Activated naive CD8-positive, alpha-beta T cell treated with anti-CD3 and anti-CD28 coated beads, Interleukin-2, amount 50 U/mL, for 24 hours (primary cell): ENCODE measurements around the gene BBS9.
A peak's percentile ranks its signal among the peaks of the same experiment; 100 is the strongest.

Experiments used
- ATAC-seq: fragments of 150-1000 bp; cut with Tn5 transposase; one replicate; pipeline ENCODE4 v1.10.0; 2021
- DNase-seq: peaks from one replicate; pipeline ENCODE4 v3.0.0; 2021
- H3K27ac Mint-ChIP-seq: one replicate; pipeline ENCODE4 v1.8.0; 2021; ENCODE audit warnings: mild to moderate bottlenecking, mixed read lengths
- H3K27me3 Mint-ChIP-seq: one replicate; pipeline ENCODE4 v1.8.0; 2021; ENCODE audit warnings: mixed read lengths
- H3K36me3 Mint-ChIP-seq: one replicate; pipeline ENCODE4 v1.8.0; 2021; ENCODE audit warnings: low read depth, mixed read lengths
- H3K4me1 Mint-ChIP-seq: one replicate; pipeline ENCODE4 v1.8.0; 2021; ENCODE audit warnings: mixed read lengths
- H3K4me3 Mint-ChIP-seq: one replicate; pipeline ENCODE4 v1.8.0; 2021; ENCODE audit warnings: mild to moderate bottlenecking, moderate library complexity, mixed read lengths
- H3K9me3 Mint-ChIP-seq: one replicate; pipeline ENCODE4 v1.8.0; 2021; ENCODE audit warnings: mixed read lengths

BBS9 gene

GRCh38 chr7:33108554-33109004 is 20.8 kb upstream of the BBS9 start:
- Mint-ChIP-seq H3K27ac (peak overlapping the region; percentile 84), H3K4me1 (peaks cover 35% of the 10 kb centered on the region), H3K4me3 (peak overlapping the region; percentile 95), H3K27me3 (peaks cover 6% of the 10 kb centered on the region), H3K36me3 (peaks cover 4% of the 10 kb centered on the region), H3K9me3 (no peaks in the 10 kb centered on the region)
- DNase-seq (peak; percentile 33), ATAC-seq (no peak)

DNA sequence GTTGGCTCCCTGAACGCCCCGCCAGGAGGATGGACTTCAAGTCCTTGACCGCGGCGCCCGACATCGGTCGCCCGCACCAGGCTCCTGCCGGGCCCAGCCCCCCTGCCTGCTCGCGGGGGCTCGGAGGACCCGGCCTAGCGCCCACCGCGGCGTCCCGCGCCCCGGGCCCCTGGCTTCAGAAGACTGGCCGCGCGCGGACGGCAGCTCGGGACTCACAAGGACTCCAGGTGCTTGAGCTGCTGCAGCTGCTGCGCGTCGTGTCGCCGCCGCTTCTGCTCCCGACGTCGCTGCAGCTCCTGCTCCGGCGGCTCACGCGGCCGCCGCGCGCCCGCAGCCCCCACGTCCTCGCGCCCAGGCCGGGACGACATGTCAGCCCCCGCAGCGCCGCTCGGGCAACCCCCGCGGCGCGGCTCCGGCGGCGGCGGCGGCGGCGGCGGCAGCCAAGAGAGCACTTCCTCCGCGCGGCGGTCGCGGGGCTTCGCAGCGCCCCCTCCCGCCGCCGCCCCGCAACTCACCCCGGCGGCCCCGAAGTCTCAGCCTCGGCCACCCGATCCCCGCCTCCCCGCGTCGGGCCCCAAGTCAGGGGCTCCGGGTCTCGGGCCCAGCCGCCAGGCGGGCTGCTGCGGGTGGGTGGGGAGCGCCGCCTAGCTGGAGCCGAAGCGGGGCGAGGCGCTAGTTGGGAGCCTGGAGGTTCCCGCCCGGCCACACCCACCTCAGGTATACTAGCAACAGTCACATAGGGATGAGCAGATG is 20.2 kb upstream of the BBS9 start, which contains the start of gene RP9:
Gene RP9, minus strand, starts transcription at position 400 of the 753 bp plus-strand sequence. Its CDS starts 32 bp downstream, at position 368.
- H3K27ac Mint-ChIP-seq: peak within 1 kb of the TSS; percentile 84

DNA sequence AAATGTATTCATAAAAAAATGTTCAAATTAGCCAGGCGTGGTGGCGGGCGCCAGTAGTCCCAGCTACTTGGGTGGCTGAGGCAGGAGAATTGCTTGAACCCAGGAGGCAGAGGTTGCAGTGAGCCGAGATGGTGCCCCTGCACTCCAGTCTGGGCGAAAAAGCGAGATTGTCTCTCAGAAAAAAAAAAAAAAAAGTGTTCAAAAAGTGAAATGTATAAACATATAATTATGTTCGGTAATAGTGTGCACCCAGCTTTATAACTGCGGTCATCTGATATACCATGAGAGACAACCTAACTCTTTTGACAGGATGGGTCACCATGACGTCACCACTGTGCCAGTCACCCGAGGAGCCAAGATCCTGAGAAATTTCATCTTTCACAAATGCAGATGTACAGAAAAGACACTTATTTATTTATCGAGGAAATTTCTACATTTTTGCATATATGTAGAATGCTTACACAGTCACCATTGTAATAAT is 19.6 kb upstream of the BBS9 start:
- H3K27ac Mint-ChIP-seq: no peak overlapping the region
- H3K4me1 Mint-ChIP-seq: peaks cover 32% of the 10 kb centered on the region
- no peak for DNase-seq
- peak overlapping the region; percentile 95 for H3K4me3 Mint-ChIP-seq
- H3K9me3 Mint-ChIP-seq: no peaks in the 10 kb centered on the region
- H3K36me3 Mint-ChIP-seq: no peaks in the 10 kb centered on the region
- peaks cover 9% of the 10 kb centered on the region for H3K27me3 Mint-ChIP-seq
- no peak for ATAC-seq

More for the DNA sequence above, 20.2 kb upstream of the BBS9 start, which contains the start of gene RP9:
- DNase-seq: peak; percentile 82
- peak within 1 kb of the TSS; percentile 95 for H3K4me3 Mint-ChIP-seq
- no peaks in the 10 kb centered on the region for H3K9me3 Mint-ChIP-seq
- peaks cover 7% of the 10 kb centered on the region for H3K27me3 Mint-ChIP-seq
- peaks cover 34% of the 10 kb centered on the region for H3K4me1 Mint-ChIP-seq
- no peaks in the 10 kb centered on the region for H3K36me3 Mint-ChIP-seq
- peak; percentile 91 for ATAC-seq

GRCh38 chr7:33111614-33112013 is 17.8 kb upstream of the BBS9 start:
- peaks cover 9% of the 10 kb centered on the region for H3K27me3 Mint-ChIP-seq
- ATAC-seq: no peak
- DNase-seq: no peak
- H3K27ac Mint-ChIP-seq: no peak overlapping the region
- no peak overlapping the region for H3K4me3 Mint-ChIP-seq
- no peaks in the 10 kb centered on the region for H3K9me3 Mint-ChIP-seq
- peaks cover 24% of the 10 kb centered on the region for H3K4me1 Mint-ChIP-seq
- no peaks in the 10 kb centered on the region for H3K36me3 Mint-ChIP-seq

- DNase-seq (no peak), ATAC-seq (no peak)
- peaks cover 25% of the 10 kb centered on the region for H3K27me3 Mint-ChIP-seq
- H3K4me1 Mint-ChIP-seq: peaks cover 3% of the 10 kb centered on the region
- peaks cover 3% of the 10 kb centered on the region for H3K36me3 Mint-ChIP-seq
- H3K9me3 Mint-ChIP-seq: peaks cover 13% of the 10 kb centered on the region
- H3K27ac Mint-ChIP-seq: no peak overlapping the region
- H3K4me3 Mint-ChIP-seq: no peak overlapping the region
These were observed 14.4 kb upstream of the BBS9 start for GRCh38 chr7:33114976-33115375.

DNA sequence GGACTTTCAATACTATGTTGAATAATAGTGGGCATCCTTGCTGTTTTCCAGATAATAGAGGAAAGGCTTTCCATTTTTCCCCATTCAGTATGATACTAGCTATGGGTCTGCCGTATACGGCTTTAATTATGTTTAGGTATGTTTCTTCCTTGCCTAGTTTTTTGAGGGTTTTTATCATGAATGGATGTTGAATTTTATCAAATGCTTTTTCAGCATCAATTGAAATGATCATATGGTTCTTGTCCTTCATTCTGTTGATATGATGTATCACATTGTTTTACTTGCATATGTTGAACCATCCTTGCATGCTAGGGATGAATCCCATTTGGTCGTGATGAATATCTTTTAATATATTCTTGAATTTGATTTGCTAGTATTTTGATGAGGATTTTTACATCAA is 11.0 kb upstream of the BBS9 start:
- H3K27ac Mint-ChIP-seq: no peak overlapping the region
- no peaks in the 10 kb centered on the region for H3K4me1 Mint-ChIP-seq
- peaks cover 28% of the 10 kb centered on the region for H3K27me3 Mint-ChIP-seq
- peaks cover 3% of the 10 kb centered on the region for H3K36me3 Mint-ChIP-seq
- no peak overlapping the region for H3K4me3 Mint-ChIP-seq
- no peak for ATAC-seq
- peaks cover 13% of the 10 kb centered on the region for H3K9me3 Mint-ChIP-seq
- DNase-seq: no peak

DNA sequence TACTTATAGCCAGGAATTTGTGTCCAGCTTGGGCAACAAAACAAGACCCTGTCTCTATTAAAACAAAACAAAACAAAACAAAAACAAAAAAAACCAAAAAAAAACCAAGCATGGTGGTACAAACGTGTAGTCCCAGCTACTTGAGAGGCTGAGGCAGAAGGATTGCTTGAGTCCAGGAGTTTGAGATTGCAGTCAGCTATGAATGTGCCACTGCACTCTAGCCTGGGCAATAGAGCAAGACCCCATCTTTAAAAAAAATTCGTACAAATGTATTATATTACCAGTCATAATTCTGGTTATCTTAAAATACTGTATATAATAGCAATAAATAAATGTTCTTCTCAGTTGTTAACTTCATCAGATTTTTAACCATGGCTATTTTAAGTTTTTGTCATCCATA is 2.3 kb upstream of the BBS9 start:
- DNase-seq (no peak), ATAC-seq (no peak)
- peaks cover 19% of the 10 kb centered on the region for H3K4me1 Mint-ChIP-seq
- H3K4me3 Mint-ChIP-seq: no peak overlapping the region
- no peaks in the 10 kb centered on the region for H3K9me3 Mint-ChIP-seq
- H3K27me3 Mint-ChIP-seq: peaks cover 2% of the 10 kb centered on the region
- H3K27ac Mint-ChIP-seq: no peak overlapping the region
- no peaks in the 10 kb centered on the region for H3K36me3 Mint-ChIP-seq

- H3K27me3 Mint-ChIP-seq: no peaks in the 10 kb centered on the region
- peak overlapping the region; percentile 92 for H3K4me3 Mint-ChIP-seq
- H3K36me3 Mint-ChIP-seq: no peaks in the 10 kb centered on the region
- ATAC-seq (no peak), DNase-seq (no peak)
- peak overlapping the region; percentile 73 for H3K27ac Mint-ChIP-seq
- H3K9me3 Mint-ChIP-seq: no peaks in the 10 kb centered on the region
- H3K4me1 Mint-ChIP-seq: peaks cover 19% of the 10 kb centered on the region
These were observed 754 bp upstream of the BBS9 start for GRCh38 chr7:33128631-33128989.

DNA sequence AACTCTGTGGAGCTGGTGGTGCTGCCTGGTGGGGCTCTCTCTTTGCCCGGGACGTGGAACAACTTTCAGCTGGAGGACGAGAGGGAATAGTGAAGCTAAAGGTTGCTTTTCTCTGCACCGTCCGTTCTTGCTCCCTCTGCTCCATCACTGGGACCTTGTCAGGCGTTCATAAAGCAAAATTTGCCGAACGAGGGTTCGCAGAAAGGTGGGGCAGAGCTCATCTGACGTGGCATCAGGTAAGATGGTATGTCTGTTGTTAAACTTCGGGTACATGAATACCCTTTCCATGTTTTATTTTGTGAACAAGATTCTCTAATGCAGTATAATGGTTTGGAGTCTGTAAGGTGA is 416 bp downstream of the BBS9 start:
- Mint-ChIP-seq H3K27ac (peak overlapping the region; percentile 73), H3K27me3 (no peaks in the 10 kb centered on the region), H3K4me3 (peak overlapping the region; percentile 92), H3K4me1 (peaks cover 19% of the 10 kb centered on the region), H3K36me3 (peaks cover 2% of the 10 kb centered on the region), H3K9me3 (peaks cover 3% of the 10 kb centered on the region)
- DNase-seq (no peak), ATAC-seq (no peak)

- Mint-ChIP-seq H3K4me1 (peaks cover 19% of the 10 kb centered on the region), H3K36me3 (peaks cover 2% of the 10 kb centered on the region), H3K27me3 (no peaks in the 10 kb centered on the region), H3K9me3 (peaks cover 4% of the 10 kb centered on the region), H3K4me3 (peak overlapping the region; percentile 92), H3K27ac (peak overlapping the region; percentile 73)
- DNase-seq: no peak
- no peak for ATAC-seq
These were observed 820 bp downstream of the BBS9 start for GRCh38 chr7:33130184-33130583.

GRCh38 chr7:33137103-33137502 is 7.7 kb downstream of the BBS9 start:
- DNase-seq (no peak), ATAC-seq (no peak)
- H3K27ac Mint-ChIP-seq: no peak overlapping the region
- H3K9me3 Mint-ChIP-seq: peaks cover 13% of the 10 kb centered on the region
- no peaks in the 10 kb centered on the region for H3K27me3 Mint-ChIP-seq
- no peak overlapping the region for H3K4me3 Mint-ChIP-seq
- peaks cover under 1% of the 10 kb centered on the region for H3K4me1 Mint-ChIP-seq
- H3K36me3 Mint-ChIP-seq: peaks cover 12% of the 10 kb centered on the region

DNA sequence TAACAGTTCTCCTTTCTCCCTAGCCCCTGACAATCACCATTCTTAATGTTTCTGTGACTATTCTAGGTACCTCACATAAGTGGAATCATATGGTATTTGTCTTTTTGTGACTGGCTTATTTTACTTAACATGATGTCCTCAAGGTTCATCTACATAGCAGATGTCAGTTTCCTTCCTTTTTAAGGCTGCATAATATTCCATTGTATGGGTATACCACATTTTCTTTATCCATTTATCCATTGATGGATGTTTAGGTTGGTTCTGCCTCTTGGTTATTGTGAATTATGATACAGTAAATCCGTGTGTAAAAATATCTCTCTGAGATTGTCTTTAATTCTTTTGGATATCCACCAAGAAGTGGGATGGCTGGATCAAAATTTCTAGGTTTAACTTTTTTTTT is 13.2 kb downstream of the BBS9 start:
- Mint-ChIP-seq H3K4me3 (no peak overlapping the region), H3K27me3 (no peaks in the 10 kb centered on the region), H3K36me3 (peaks cover 6% of the 10 kb centered on the region), H3K4me1 (peaks cover 4% of the 10 kb centered on the region), H3K27ac (no peak overlapping the region), H3K9me3 (peaks cover 8% of the 10 kb centered on the region)
- no peak for DNase-seq
- no peak for ATAC-seq

GRCh38 chr7:33143996-33144718 is 14.8 kb downstream of the BBS9 start:
- peaks cover 8% of the 10 kb centered on the region for H3K9me3 Mint-ChIP-seq
- DNase-seq: no peak
- peaks cover 4% of the 10 kb centered on the region for H3K4me1 Mint-ChIP-seq
- H3K4me3 Mint-ChIP-seq: no peak overlapping the region
- H3K36me3 Mint-ChIP-seq: peaks cover 6% of the 10 kb centered on the region
- no peaks in the 10 kb centered on the region for H3K27me3 Mint-ChIP-seq
- no peak overlapping the region for H3K27ac Mint-ChIP-seq
- ATAC-seq: no peak

- ATAC-seq (no peak), DNase-seq (no peak)
- Mint-ChIP-seq H3K36me3 (peaks cover 6% of the 10 kb centered on the region), H3K27me3 (no peaks in the 10 kb centered on the region), H3K4me1 (peaks cover 4% of the 10 kb centered on the region), H3K9me3 (peaks cover 8% of the 10 kb centered on the region), H3K27ac (no peak overlapping the region), H3K4me3 (no peak overlapping the region)
These were observed 15.8 kb downstream of the BBS9 start for GRCh38 chr7:33145156-33145555.

- no peak for DNase-seq
- Mint-ChIP-seq H3K27me3 (no peaks in the 10 kb centered on the region), H3K36me3 (no peaks in the 10 kb centered on the region), H3K4me1 (no peaks in the 10 kb centered on the region), H3K4me3 (no peak overlapping the region), H3K27ac (no peak overlapping the region), H3K9me3 (no peaks in the 10 kb centered on the region)
- no peak for ATAC-seq
These were observed 22.7 kb downstream of the BBS9 start for GRCh38 chr7:33152087-33152486.
